Pulmonary artery endothelial cell (primary cell): ENCODE measurements around the gene PAMR1. TPM values are rescaled to one million over a fixed set of nuclear protein-coding genes. Genes with fewer than 3 reads are reported as not detected.
"Not testable (repeated sequence)": the region's sequence is repeated elsewhere in the genome, so short reads cannot be mapped to it uniquely, and the experiment has no call there.

Experiments
- DNase-seq: peaks from one replicate; pipeline ENCODE4 v3.0.0-alpha.2; 2011; ENCODE audit warnings: low read depth, low spot score
- total RNA-seq: library from RNA; depleted of rRNA; stranded (reverse); fragments of >200 nt; gene quantifications from 2 replicates; pipeline ENCODE4 v1.2.3, GENCODE V29; 2014

The PAMR1 gene
- total RNA-seq, 1 donor from 2014 or later: 0.33 TPM

GRCh38 chr11:35545391-35546003, 20.1 kb upstream of the PAMR1 start:
- no peak for DNase-seq

DNA sequence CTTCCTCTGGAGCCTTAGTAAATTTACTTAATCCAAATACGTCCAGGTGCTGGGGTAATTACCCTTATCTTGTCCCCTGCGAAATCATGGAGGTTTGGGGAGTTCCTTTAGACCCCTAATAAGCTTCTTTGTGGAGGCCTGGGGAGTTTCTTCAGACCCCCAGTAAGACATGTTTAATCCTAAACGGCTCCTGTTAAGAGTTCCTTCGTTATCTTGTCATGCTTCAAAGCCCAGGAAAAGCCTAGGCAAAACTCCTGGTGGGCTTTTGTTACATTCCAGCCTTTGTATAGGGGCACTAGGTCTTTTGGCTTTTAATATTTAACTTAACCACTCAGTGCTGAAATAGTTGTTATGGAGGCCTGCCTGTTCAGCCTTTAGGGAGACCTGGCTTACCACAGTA, 18.1 kb upstream of the PAMR1 start:
- no peak for DNase-seq

DNA sequence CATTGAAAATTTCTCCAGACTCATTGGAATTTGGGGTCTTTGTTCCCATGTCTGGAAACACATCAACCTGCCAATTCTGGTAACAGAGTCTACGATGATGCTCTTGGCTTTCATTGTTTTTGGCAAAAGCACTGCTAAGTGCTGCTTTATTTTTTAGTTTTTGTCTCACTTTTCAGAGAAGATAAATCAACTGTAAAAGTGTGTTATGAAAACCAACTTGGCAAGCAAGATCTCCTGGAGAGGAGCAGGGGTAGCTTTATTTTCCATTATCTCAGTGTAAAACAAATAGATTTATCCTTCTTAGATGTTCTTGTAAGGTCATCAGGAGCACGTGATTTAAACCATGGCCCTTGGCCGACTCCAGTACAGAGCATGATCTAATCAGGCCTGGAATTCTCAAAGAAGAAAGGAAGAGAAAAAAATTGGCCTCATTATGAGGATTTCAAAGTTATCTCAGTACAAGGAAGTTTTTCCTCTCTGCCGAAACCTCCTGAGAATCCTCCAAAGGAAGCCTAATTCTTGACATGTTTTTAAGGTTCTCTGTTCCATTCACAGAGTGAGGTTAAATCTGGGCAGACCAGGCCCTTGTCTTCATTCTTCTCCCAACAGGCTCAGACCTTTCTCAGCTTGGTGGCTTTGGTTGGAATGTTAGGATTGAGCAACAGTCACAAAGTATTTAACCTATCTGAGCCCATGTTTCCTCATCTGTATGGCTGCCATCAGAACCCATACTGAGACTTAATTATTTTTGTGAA, 16.4 kb upstream of the PAMR1 start:
- DNase-seq: no peak

DNA sequence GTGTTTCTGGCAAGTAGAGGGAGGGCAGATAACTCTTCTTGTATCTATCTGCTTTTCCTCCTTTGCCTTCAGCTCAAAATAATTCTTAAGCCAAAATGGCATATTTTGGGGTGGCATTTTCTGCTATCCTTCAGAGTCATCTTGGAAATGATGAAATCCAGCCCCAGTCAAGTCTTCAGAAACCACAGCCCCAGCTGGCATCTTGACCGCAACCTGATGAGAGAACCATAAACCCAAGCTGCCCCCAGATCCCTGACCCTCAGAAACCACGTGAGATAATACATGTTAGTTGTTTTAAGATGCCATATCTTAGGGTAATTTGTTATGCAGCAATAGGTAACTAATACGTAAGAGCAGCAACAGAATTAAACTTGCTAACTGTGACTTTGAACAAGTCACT, 15.1 kb upstream of the PAMR1 start:
- no peak for DNase-seq

DNA sequence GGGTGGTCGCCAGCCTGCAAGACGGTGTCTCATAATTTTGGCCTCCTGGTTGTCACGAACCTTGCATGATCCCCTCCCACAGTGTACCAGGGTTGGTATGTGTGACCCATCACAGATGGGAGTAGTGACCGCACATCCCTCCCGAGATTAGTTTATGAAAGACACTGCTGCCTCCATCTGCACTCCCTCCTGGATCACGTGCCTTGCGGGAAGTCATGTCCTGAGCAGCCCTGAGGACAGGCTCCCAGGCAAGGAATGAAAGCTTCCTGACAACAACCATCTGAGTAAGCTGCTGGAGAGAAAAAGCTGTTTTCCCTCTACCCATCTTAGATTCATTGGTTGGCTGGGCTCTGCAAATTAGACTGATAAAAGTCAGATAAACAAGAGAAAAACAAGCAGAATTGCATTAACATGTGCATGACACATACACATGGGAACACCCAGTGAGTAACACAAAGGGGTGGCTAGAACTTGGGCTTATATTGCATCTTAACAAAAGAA, 14.4 kb upstream of the PAMR1 start:
- DNase-seq: no peak

GRCh38 chr11:35539256-35539655, 13.8 kb upstream of the PAMR1 start:
- DNase-seq: no peak

GRCh38 chr11:35536470-35536869, 11.1 kb upstream of the PAMR1 start:
- no peak for DNase-seq

- no peak for DNase-seq
Measured at GRCh38 chr11:35531246-35531645, 5.8 kb upstream of the PAMR1 start.

GRCh38 chr11:35529971-35530495, 4.6 kb upstream of the PAMR1 start:
- DNase-seq: no peak

DNA sequence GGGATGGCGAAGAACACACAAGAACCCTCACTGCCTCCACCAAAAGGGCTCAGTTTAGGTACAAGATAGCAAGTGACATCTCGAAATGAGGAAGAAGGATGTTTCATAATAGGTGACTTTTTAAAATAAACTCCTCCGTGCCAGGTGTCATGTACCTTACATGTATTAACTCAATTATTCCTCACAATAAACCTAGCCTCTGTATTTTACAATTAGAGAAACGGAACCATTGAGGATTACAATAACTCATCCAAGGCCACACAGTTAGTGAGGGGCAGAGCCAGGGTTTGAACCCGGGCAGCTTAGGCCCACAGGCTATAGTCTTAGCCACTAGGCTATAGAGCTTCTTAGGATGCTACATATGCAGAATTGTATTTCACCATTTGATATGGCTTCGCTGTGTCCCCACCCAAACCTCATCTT, 965 bp upstream of the PAMR1 start:
- DNase-seq: no peak

DNA sequence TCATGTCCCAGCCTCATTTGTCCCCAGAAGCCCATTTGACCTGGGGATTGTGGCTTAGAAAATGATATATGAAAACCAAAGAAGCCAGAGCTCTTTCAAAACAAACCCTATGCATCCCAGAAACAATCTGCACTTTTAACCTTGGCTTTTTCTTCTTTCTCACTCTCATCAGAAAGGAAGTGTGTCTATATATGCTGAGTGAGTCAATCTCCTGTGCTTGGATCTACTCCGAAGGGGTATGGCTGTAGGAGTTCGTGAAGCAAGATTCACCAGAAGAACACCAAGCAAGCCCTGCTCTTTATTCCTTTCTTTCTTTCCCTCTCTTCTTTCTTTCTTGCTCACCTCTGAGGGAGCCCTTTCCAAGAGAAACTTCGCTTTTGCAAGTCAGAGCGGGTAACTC, 636 bp downstream of the PAMR1 start:
- DNase-seq: no peak

DNA sequence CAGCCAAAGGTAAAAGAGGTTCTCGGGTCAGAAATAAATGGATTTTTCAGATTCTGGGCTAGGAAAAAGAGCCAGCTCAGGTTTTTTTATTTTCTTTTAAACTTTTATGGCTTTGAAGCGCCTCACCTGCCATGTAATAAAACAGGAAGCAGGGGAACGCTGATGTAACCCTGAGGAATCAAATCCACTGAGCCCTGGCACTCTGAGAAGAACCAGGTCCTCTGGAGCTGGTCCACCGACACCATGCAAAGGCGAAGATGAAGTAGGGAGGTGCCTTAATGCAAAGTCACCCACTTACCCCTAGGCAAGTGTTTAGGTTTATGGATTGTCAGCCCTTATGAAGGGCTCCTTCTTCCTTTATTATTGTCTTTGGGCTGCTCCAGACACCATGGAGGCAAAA, 1.6 kb downstream of the PAMR1 start:
- no peak for DNase-seq

- no peak for DNase-seq
Measured at GRCh38 chr11:35523331-35523768, 2.1 kb downstream of the PAMR1 start.

- not testable (repeated sequence) for DNase-seq
Measured at GRCh38 chr11:35522091-35522490, 3.3 kb downstream of the PAMR1 start.

DNA sequence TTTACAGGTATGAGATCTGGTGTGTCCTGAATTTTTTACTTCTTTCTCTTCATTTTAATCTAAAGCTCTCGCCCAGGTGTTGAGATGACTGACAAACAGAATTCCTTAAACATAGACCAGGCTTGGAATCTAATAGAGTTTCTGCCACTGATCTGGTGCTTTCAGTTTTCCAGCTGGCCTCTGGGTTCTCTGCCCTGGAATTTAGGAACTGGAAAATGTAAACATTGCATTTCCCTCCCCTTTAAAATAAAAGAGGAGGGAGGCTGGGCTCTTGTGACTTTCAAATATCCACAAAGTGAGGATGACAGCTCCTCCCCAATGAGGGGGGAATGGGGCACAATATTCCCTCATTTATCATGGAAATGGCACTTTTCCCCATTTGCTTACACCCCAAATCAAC, 5.0 kb downstream of the PAMR1 start:
- DNase-seq: no peak

- no peak for DNase-seq
Measured at GRCh38 chr11:35518766-35519165, 6.7 kb downstream of the PAMR1 start.

DNA sequence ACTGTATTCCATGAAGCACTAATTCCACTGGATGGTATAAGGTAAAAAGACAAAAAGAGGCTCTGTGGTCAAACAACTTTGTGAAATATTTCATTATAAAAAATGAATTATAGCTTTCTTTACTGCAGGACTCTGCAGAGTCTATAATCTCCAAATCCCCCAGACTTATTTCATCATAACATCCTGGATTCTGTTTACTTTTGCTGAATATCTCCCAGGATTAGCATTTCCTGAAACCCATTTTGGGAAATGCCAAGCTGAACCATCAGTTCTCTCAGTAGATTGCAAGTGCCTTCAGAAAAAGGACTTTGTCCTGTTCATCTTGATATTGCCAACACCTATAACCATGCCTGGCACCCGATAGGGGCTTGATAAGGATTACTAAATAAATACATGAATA, 7.9 kb downstream of the PAMR1 start:
- no peak for DNase-seq

DNA sequence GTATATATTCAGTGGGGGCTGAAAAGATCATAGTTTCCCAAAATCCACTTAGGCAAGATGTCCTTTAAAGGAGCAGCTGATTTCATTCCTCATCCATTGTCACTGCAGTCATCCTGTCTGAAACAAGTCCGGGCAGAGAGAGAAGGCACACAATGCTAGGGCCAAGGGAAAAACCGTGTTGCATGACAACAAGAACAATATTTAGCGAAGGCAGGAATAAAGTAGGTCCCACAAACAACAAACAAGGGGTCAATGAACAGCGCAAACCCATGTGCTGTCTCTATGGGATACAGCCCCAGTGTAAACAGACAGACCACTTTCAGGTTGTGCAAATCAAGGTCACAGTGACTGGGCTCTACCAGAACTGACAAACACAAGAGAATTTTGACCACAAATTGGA, 9.0 kb downstream of the PAMR1 start:
- no peak for DNase-seq

DNA sequence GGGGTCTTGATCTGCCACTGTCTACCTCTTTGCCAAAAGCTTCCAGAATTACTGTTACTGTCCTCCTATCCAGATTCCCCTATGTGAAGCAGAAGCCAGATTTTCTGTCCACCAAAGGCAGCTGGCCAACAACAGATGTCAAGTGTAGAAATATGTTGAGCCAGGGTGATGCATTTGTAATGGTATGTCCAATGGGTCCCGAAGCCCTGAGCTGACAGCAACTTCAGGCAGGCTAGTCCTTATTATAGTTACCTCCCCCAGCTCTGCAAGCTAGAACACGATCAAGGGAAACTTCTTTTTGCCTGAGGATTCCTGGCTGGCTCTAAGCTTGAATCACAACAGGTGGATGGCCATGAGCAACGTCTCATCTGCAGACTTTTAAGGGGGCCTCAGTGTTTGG, 10.2 kb downstream of the PAMR1 start:
- DNase-seq: no peak

- DNase-seq: no peak
Measured at GRCh38 chr11:35514481-35514880, 10.9 kb downstream of the PAMR1 start.

- no peak for DNase-seq
Measured at GRCh38 chr11:35511666-35512065, 13.8 kb downstream of the PAMR1 start.

DNA sequence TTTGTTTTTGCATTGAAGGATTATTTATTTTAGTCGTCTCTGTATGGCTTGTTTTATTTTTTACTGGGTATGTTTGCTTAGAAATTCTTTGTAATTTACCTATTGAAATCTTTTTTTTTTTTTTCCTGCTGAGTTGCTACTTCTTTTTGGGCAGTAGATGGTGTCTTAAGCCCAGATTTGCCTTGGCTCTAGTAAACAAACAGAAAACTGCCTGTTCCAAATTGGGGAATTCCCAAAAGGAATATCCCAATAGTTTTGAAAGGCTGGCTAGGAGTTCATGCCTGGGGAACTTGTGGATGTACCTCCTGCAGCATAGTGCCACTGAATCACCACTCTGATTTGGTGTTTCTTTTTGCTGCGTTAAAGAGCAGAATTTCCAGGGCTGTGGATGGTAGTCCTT, 17.7 kb downstream of the PAMR1 start:
- no peak for DNase-seq

GRCh38 chr11:35501776-35502175, 23.6 kb downstream of the PAMR1 start:
- no peak for DNase-seq
